NT2/D1 (cell line): ENCODE data around the gene ABCD3.

Experiments
- DNase-seq: peaks from one replicate; pipeline ENCODE4 v3.0.0-alpha.2; 2011; ENCODE audit warnings: low read depth, low spot score
- H3K27me3 ChIP-seq: 2 replicates; pipeline ENCODE4 v1.6.0; 2011; ENCODE audit warnings: mild to moderate bottlenecking; ENCODE audit not compliant: insufficient read length, insufficient read depth
- H3K36me3 ChIP-seq: 2 replicates; pipeline ENCODE4 v1.6.1; 2011; ENCODE audit warnings: mild to moderate bottlenecking, low read length, mixed read lengths; ENCODE audit not compliant: insufficient read depth, insufficient read length
- H3K4me1 ChIP-seq: 2 replicates; pipeline ENCODE4 v1.5.1; 2011; ENCODE audit not compliant: insufficient read depth, insufficient read length
- H3K4me3 ChIP-seq: 2 replicates; pipeline ENCODE4 v1.5.1; 2011; ENCODE audit warnings: low read depth; ENCODE audit not compliant: insufficient read length
- H3K9ac ChIP-seq: 2 replicates; pipeline ENCODE4 v1.6.0; 2011; ENCODE audit warnings: low read depth; ENCODE audit not compliant: insufficient read length
- H3K9me3 ChIP-seq: 2 replicates; pipeline ENCODE4 v1.5.1; 2011; ENCODE audit warnings: mild to moderate bottlenecking, low read length; ENCODE audit not compliant: insufficient read depth
- SUZ12 ChIP-seq: IDR thresholded peaks from 2 replicates; pipeline ENCODE4 v1.6.1; 2011; ENCODE audit not compliant: insufficient read length, insufficient read depth; ENCODE audit errors: extremely low read depth
- YY1 ChIP-seq: IDR thresholded peaks from 2 replicates; pipeline ENCODE4 v1.6.1; 2011; ENCODE audit not compliant: insufficient read length, insufficient read depth
- ZNF274 ChIP-seq: IDR thresholded peaks from 2 replicates; pipeline ENCODE4 v1.6.1; 2011; ENCODE audit warnings: mild to moderate bottlenecking, low read depth, low read length

The ABCD3 gene

GRCh38 chr1:94526152-94526980, 108.2 kb downstream of the ABCD3 start:
- H3K4me3 ChIP-seq, result no peak overlapping the region

DNA sequence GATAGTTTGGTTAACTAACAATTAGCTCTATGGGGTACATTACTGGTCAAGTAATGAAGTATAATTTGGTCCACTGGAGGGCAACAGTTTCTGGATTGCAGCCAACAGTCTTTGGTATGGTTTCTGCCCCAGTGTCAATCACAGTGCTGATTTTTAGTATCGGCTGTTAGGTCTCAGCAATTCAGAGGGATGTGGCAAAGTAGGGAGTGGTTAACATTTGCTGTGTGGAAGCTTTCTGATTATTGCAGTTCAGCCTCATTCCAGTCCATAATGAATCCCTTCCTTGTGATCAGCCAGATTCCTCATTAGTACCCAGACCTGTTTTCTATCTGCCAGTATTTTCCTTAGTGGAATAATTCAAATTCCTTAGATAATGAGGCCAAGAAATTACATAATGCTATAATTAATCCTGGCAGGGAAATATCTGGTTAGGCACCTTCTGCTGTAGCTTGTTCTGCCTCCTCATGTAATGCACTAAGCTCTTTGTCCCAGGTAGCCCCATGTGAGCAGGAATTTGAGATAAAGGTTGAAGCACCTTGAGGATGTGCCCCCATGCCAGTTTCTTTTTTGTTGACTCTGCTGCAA, 109.3 kb downstream of the ABCD3 start:
- H3K36me3 ChIP-seq, result peaks cover 44% of the 10 kb centered on the region
- H3K9ac ChIP-seq, result no peak overlapping the region
- peaks cover 4% of the 10 kb centered on the region for H3K4me1 ChIP-seq
- H3K9me3 ChIP-seq, result no peaks in the 10 kb centered on the region
- TF ChIP-seq SUZ12 (no peak), YY1 (no peak), ZNF274 (no peak)
- no peak for DNase-seq
- no peaks in the 10 kb centered on the region for H3K27me3 ChIP-seq
- H3K4me3 ChIP-seq, result no peak overlapping the region

More at GRCh38 chr1:94526152-94526980, 108.2 kb downstream of the ABCD3 start:
- TF ChIP-seq SUZ12 (no peak), ZNF274 (no peak), YY1 (no peak)
- Histone ChIP-seq H3K4me1 (peaks cover 4% of the 10 kb centered on the region), H3K9ac (no peak overlapping the region), H3K27me3 (no peaks in the 10 kb centered on the region), H3K36me3 (peaks cover 32% of the 10 kb centered on the region), H3K9me3 (no peaks in the 10 kb centered on the region)
- DNase-seq, result no peak

GRCh38 chr1:94528299-94528698, 110.1 kb downstream of the ABCD3 start:
- DNase-seq, result no peak
- H3K27me3 ChIP-seq, result no peaks in the 10 kb centered on the region
- TF ChIP-seq ZNF274 (no peak), YY1 (no peak), SUZ12 (no peak)

GRCh38 chr1:94528826-94529225, 110.6 kb downstream of the ABCD3 start:
- no peaks in the 10 kb centered on the region for H3K27me3 ChIP-seq
- H3K4me1 ChIP-seq, result peaks cover 4% of the 10 kb centered on the region
- H3K9ac ChIP-seq, result no peak overlapping the region
- no peaks in the 10 kb centered on the region for H3K9me3 ChIP-seq
- H3K36me3 ChIP-seq, result peaks cover 55% of the 10 kb centered on the region
- no peak for TF ChIP-seq YY1
- no peak for TF ChIP-seq ZNF274
- TF ChIP-seq SUZ12, result no peak
- no peak overlapping the region for H3K4me3 ChIP-seq
- no peak for DNase-seq

More at GRCh38 chr1:94528299-94528698, 110.1 kb downstream of the ABCD3 start:
- H3K9ac ChIP-seq, result no peak overlapping the region
- H3K36me3 ChIP-seq, result peaks cover 51% of the 10 kb centered on the region
- H3K4me3 ChIP-seq, result no peak overlapping the region
- H3K9me3 ChIP-seq, result no peaks in the 10 kb centered on the region
- peaks cover 4% of the 10 kb centered on the region for H3K4me1 ChIP-seq

GRCh38 chr1:94529416-94529815, 111.2 kb downstream of the ABCD3 start:
- DNase-seq, result no peak
- no peaks in the 10 kb centered on the region for H3K27me3 ChIP-seq
- H3K9me3 ChIP-seq, result no peaks in the 10 kb centered on the region
- H3K4me3 ChIP-seq, result no peak overlapping the region
- H3K9ac ChIP-seq, result no peak overlapping the region
- H3K4me1 ChIP-seq, result peaks cover 4% of the 10 kb centered on the region
- peaks cover 60% of the 10 kb centered on the region for H3K36me3 ChIP-seq
- TF ChIP-seq SUZ12 (no peak), ZNF274 (no peak), YY1 (no peak)

DNA sequence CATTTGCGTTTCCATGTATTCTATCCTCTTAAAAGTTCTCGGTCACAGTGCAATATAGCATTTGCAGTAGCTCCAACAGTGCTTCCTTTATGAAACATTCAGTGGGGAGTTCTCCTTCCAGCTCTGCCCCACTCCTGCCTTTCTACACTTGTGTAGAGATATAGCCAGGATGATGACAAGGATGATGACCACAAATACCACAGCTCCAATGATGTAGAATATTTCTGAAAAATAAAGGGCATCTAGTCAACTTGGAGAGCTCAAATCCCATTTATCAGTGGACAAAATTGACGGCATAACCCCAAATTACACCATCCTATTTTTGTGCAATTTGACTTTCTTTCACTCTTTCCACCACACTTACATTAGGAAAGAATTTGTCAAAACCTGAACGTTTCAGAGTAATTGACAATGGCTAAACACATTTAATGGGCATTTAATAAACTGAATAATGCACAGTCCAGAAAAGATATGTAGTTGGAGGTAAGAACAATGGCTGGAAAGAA, 112.2 kb downstream of the ABCD3 start:
- DNase-seq, result no peak
- peaks cover 70% of the 10 kb centered on the region for H3K36me3 ChIP-seq

GRCh38 chr1:94531664-94532063, 113.5 kb downstream of the ABCD3 start:
- H3K9me3 ChIP-seq, result no peaks in the 10 kb centered on the region
- no peak overlapping the region for H3K9ac ChIP-seq
- H3K4me3 ChIP-seq, result no peak overlapping the region
- H3K27me3 ChIP-seq, result no peaks in the 10 kb centered on the region
- no peak for DNase-seq
- H3K36me3 ChIP-seq, result peaks cover 82% of the 10 kb centered on the region
- no peak for TF ChIP-seq ZNF274
- TF ChIP-seq YY1, result no peak
- TF ChIP-seq SUZ12, result no peak
- H3K4me1 ChIP-seq, result peaks cover 4% of the 10 kb centered on the region

More for the DNA sequence above, 112.2 kb downstream of the ABCD3 start:
- no peak overlapping the region for H3K4me3 ChIP-seq
- no peaks in the 10 kb centered on the region for H3K9me3 ChIP-seq
- TF ChIP-seq SUZ12 (no peak), YY1 (no peak), ZNF274 (no peak)
- H3K27me3 ChIP-seq, result no peaks in the 10 kb centered on the region
- H3K4me1 ChIP-seq, result peaks cover 4% of the 10 kb centered on the region
- no peak overlapping the region for H3K9ac ChIP-seq
